ENCODE measurements around the gene TRAPPC2B.

GRCh38 chr19:57376151-57376550 lies 12.8 kb downstream of the TRAPPC2B start:
- TF ChIP-seq, protein P1, sequence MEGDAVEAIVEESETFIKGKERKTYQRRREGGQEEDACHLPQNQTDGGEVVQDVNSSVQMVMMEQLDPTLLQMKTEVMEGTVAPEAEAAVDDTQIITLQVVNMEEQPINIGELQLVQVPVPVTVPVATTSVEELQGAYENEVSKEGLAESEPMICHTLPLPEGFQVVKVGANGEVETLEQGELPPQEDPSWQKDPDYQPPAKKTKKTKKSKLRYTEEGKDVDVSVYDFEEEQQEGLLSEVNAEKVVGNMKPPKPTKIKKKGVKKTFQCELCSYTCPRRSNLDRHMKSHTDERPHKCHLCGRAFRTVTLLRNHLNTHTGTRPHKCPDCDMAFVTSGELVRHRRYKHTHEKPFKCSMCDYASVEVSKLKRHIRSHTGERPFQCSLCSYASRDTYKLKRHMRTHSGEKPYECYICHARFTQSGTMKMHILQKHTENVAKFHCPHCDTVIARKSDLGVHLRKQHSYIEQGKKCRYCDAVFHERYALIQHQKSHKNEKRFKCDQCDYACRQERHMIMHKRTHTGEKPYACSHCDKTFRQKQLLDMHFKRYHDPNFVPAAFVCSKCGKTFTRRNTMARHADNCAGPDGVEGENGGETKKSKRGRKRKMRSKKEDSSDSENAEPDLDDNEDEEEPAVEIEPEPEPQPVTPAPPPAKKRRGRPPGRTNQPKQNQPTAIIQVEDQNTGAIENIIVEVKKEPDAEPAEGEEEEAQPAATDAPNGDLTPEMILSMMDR (IDR thresholded peaks at IDR 0.05) = no peak
- no peak for TF ChIP-seq EP300 (IDR thresholded peaks at IDR 0.05)
